ENCODE data around the gene DGKA.

GRCh38 chr12:55929306-55929791 lies 1.6 kb upstream of the DGKA start:
- TF ChIP-seq ZNF274 (IDR thresholded peaks at IDR 0.05; ENCODE audit: low read depth, low read length), result no peak
- no peak for TF ChIP-seq YY1 (IDR thresholded peaks at IDR 0.05; ENCODE audit: insufficient read depth, insufficient read length)

Data from NT2/D1 (cell line).